Calu3 (cell line): Measurements from ENCODE around the gene TUT4. TPM values are rescaled to one million over a fixed set of nuclear protein-coding genes. Genes with fewer than 3 reads are reported as not detected.

Experiments
- BruUV-seq: library from RNA; stranded (reverse); fragments of 400-500 nt; replicated peaks from 2 replicates; lab custom pipeline; 2021; lab: Mats Ljungman, UMichigan
- CTCF ChIA-PET: fragments of 300-600 bp; sonication (Branson Sonifier 250); formaldehyde crosslinking; loops from one replicate; lab custom pipeline; 2022; ENCODE audit warnings: antibody characterized with exemption; lab: Charles Lee
- DNase-seq: peaks from one replicate; pipeline ENCODE4 v3.0.0; 2022
- H3K27ac Mint-ChIP-seq: one replicate; pipeline ENCODE4 v1.8.0; 2022; ENCODE audit warnings: mixed read lengths; ENCODE audit not compliant: unreplicated experiment
- H3K27me3 Mint-ChIP-seq: one replicate; pipeline ENCODE4 v1.8.0; 2022; ENCODE audit warnings: mixed read lengths; ENCODE audit not compliant: unreplicated experiment
- H3K36me3 Mint-ChIP-seq: one replicate; pipeline ENCODE4 v1.8.0; 2022; ENCODE audit warnings: mild to moderate bottlenecking, moderate library complexity, mixed read lengths; ENCODE audit not compliant: insufficient read depth, unreplicated experiment
- H3K4me1 Mint-ChIP-seq: one replicate; pipeline ENCODE4 v1.8.0; 2022; ENCODE audit warnings: mild to moderate bottlenecking, low read depth, mixed read lengths; ENCODE audit not compliant: unreplicated experiment
- H3K4me3 Mint-ChIP-seq: one replicate; pipeline ENCODE4 v1.8.0; 2022; ENCODE audit warnings: mild to moderate bottlenecking, low read depth, moderate library complexity, mixed read lengths; ENCODE audit not compliant: unreplicated experiment
- H3K9me3 Mint-ChIP-seq: one replicate; pipeline ENCODE4 v1.8.0; 2022; ENCODE audit warnings: low read depth, mixed read lengths; ENCODE audit not compliant: unreplicated experiment
- intact Hi-C: fragments of 100-400 bp; cut with micrococcal nuclease; formaldehyde crosslinking; loops from one replicate; pipeline ENCODE4 v1.10.0; 2022; ENCODE audit not compliant: unreplicated experiment
- total RNA-seq: library from RNA; stranded (reverse); gene quantifications from 2 replicates; pipeline ENCODE4 v1.2.3, GENCODE V29; 2022
- TF ChIP-seq, protein P1 (sequence below): fragments of 200-600 bp; IDR thresholded peaks from one replicate; pipeline ENCODE4 v1.8.0; 2022; ENCODE audit warnings: antibody characterized with exemption; ENCODE audit not compliant: unreplicated experiment

TUT4 gene
- total RNA-seq, 1 experiment from 2014 or later: 55.9 TPM

DNA sequence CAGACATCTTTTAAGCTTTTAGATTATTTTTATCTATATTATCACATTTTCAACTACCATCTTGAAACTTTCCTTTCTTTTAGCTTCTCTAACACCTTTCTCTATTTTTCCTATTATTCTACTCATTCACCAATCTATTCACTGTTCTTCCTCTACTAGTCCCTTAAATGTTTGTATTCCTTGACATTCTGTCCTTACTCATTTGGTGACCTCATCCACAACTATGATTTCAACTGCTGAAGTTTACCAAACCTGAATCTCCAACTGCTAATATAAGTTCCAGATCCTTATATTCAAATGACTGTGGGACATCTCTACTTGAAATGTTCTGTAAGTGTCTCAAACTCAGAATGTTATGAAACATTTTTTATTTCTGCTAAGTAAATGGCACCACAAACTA, 49.2 kb downstream of the TUT4 start:
- no TSS peak for BruUV-seq
- Mint-ChIP-seq H3K36me3 (no peaks in the 10 kb centered on the region), H3K27me3 (no peaks in the 10 kb centered on the region), H3K4me3 (no peak overlapping the region), H3K4me1 (no peaks in the 10 kb centered on the region), H3K27ac (no peak overlapping the region), H3K9me3 (no peaks in the 10 kb centered on the region)
- TF ChIP-seq, protein P1, sequence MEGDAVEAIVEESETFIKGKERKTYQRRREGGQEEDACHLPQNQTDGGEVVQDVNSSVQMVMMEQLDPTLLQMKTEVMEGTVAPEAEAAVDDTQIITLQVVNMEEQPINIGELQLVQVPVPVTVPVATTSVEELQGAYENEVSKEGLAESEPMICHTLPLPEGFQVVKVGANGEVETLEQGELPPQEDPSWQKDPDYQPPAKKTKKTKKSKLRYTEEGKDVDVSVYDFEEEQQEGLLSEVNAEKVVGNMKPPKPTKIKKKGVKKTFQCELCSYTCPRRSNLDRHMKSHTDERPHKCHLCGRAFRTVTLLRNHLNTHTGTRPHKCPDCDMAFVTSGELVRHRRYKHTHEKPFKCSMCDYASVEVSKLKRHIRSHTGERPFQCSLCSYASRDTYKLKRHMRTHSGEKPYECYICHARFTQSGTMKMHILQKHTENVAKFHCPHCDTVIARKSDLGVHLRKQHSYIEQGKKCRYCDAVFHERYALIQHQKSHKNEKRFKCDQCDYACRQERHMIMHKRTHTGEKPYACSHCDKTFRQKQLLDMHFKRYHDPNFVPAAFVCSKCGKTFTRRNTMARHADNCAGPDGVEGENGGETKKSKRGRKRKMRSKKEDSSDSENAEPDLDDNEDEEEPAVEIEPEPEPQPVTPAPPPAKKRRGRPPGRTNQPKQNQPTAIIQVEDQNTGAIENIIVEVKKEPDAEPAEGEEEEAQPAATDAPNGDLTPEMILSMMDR: no peak
- DNase-seq: no peak
- CTCF ChIA-PET: no interaction called here
- intact Hi-C loops: no loop called here

DNA sequence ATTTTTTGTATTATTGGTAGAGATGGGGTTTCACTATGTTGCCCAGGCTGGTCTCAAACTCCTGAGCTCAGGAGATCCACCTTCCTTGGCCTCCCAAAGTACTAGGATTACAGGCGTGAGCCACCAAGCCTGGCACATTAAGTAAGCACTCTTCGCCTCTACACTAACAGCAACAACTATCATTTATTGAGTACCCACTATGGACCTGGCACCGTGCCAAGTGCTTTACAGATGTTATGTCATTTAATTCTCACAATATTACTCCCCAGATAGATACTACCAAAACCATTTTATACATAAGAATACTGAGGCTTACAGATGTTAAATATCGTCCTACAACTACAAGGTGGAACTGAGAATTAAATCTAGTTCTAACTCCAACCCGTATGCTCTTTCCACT, 50.1 kb downstream of the TUT4 start:
- no TSS peak for BruUV-seq
- Mint-ChIP-seq H3K27me3 (no peaks in the 10 kb centered on the region), H3K9me3 (no peaks in the 10 kb centered on the region), H3K27ac (no peak overlapping the region), H3K4me1 (no peaks in the 10 kb centered on the region), H3K36me3 (no peaks in the 10 kb centered on the region), H3K4me3 (no peak overlapping the region)
- CTCF ChIA-PET: interaction anchor here (0.7 kb wide), 1 partner anchor 103 kb away, joined by 7 read pairs; no protein-coding TSS in a partner anchor
- DNase-seq: peak; percentile 2
- TF ChIP-seq, protein P1: no peak
- intact Hi-C loops: no loop called here

DNA sequence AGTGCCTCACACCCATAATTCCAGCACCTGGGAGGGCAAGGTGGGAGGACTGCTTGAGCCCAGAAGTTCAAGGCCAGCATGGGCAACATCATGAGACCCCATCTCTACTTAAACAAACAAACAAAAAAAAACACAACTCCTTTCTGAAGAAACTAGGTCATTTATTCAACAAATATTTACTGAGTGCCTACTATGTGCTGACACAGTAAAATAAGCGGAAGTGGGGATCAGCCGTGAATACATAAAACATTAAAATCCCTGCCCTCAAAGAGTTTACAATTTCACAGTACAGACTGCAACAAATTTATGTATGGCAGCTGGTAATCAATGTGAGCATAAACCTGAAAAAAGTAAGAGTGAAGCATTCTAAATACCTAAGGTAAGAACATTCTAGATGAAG, 65.3 kb downstream of the TUT4 start:
- Mint-ChIP-seq H3K27ac (no peak overlapping the region), H3K9me3 (no peaks in the 10 kb centered on the region), H3K27me3 (no peaks in the 10 kb centered on the region)

DNA sequence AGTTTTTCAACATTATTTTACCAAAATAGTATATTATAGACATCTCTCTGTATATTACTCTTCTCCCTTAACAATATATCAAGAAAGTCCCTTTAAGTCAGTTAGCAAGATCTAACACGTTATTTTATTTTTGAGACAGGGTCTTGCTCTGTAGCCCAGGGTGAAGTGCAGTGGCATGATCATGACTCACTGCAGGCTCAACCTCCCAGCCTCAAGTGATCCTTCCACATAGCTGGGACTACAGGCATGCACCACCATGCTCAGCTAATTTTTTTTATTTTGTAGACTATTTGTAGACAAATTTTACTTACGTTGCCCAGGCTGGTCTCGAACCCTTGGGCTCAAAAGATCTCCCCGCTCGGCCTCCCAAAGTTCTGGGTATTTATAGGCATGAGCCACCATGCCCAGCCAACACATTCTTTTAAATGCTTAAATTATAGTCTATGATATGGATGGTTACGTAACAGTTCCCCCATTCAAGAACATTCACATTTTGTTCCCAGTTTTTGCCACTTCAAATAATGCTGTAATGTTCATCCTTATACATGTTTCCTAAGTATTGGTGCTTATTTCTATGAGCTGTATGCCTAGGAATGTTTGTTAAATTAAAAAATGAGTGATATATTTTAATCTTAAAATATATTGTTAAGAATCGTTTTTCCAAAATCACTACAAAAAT, 70.4 kb downstream of the TUT4 start:
- CTCF ChIA-PET: no interaction called here
- no peak overlapping the region for H3K27ac Mint-ChIP-seq
- no peak for DNase-seq

More for the DNA sequence above, 65.3 kb downstream of the TUT4 start:
- Mint-ChIP-seq H3K36me3 (no peaks in the 10 kb centered on the region), H3K4me3 (no peak overlapping the region), H3K4me1 (no peaks in the 10 kb centered on the region)
- no TSS peak for BruUV-seq
- TF ChIP-seq, protein P1: no peak
- CTCF ChIA-PET: no interaction called here
- intact Hi-C loops: no loop called here
- no peak for DNase-seq

More for the DNA sequence above, 70.4 kb downstream of the TUT4 start:
- Mint-ChIP-seq H3K27me3 (no peaks in the 10 kb centered on the region), H3K9me3 (no peaks in the 10 kb centered on the region), H3K36me3 (no peaks in the 10 kb centered on the region), H3K4me1 (no peaks in the 10 kb centered on the region), H3K4me3 (no peak overlapping the region)
- intact Hi-C loops: no loop called here
- TF ChIP-seq, protein P1: no peak
- BruUV-seq: no TSS peak
